LoVo (cell line): ENCODE data around the gene FBXW11.
"Not testable (repeated sequence)": the region's sequence is repeated elsewhere in the genome, so short reads cannot be mapped to it uniquely, and the experiment has no call there.

ENCODE experiments used
- DNase-seq: peaks from one replicate; pipeline ENCODE4 v3.0.0-alpha.2; 2016; ENCODE audit warnings: low spot score

The FBXW11 gene

DNA sequence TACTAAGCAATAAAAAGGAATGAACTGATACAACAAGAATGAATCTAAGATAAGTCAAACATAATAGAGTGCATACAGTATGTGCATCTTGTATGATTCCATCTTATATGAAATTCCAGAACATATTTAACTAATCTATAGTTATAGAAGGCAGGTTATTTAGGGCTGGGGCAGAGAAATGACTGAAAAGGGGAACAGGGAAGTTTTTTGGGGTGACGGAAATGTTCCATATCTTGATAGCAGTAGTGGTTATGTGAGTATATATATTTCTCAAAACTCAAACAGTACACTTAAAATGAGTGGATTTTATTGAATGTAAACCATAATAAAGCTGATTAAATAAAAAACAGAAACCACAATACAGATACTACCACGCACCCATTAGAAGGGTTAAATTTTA, 24.6 kb downstream of the FBXW11 start:
- no peak for DNase-seq

DNA sequence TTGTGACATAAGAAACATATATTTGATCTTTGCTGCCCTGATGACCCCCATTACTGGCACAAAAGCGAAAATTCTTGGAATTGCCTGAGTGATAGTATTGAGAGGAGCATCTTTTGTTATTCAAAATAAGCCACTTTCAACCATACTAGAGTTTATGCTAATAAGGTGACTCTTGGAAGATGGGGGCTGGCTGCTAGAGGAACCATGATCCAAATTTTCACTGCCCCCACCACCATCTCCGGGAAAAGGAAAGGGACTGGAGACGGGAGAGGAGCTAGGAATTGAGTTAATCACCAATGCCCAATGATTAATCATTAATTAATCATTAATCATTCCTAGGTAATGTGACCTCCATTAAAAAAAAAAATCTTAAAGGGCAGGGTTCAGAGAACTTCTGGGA, 25.6 kb downstream of the FBXW11 start:
- DNase-seq, result no peak

DNA sequence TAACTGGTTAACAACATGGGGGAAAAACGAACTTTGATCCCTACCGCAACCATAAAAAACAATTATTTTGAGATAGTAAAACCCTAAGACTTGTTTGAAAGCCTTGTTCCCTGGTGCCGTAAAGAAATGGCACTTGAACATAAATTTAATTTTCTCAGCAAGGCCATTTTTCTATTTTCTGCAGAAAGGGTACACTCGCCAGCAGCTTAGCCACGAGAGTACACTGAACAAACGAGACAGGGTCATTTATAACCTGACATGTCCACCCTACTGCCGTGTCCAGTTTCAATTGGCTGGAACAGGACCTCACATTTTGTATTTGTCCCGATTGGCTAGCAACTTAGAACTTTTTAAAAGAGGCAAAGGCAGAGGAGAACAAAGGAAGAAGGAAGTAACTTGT, 26.8 kb downstream of the FBXW11 start:
- no peak for DNase-seq

DNA sequence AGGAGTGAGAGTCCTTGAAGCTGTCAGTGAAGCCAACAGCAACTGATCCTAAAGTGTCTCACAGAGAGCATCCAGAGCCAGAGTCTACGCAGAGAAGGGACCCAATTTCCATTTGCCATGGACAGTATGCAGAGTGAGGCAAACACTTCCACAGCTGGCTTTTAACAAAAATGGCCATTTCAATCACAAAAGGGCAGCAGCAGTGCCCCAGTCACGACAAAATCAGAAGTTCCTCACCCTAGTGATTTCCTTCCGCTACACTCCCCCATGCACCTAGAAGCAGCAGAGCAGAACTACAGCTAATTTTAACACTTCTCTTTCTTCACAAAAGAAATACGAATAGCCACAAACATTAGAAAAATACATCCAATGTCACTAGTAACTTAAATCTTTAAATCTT, 27.9 kb downstream of the FBXW11 start:
- no peak for DNase-seq

DNA sequence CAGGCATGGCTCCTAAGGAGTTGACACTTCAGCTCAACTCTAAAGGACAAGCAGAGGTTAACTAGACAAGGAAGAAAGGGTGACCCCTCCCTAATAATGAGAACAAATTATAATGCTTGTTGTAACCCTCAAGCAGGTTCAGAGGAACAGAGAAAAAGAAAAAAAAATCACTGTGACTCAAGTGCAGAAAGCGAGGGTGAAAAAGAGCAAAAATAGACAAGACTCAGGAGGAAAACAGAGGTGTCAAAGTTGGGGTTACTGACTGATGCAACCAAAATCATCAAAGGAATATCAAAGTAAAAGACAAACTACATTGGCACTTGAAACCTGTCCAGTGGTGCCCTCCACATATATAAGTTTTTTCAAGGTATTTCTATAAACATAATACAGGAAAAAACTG, 28.4 kb downstream of the FBXW11 start:
- no peak for DNase-seq

DNA sequence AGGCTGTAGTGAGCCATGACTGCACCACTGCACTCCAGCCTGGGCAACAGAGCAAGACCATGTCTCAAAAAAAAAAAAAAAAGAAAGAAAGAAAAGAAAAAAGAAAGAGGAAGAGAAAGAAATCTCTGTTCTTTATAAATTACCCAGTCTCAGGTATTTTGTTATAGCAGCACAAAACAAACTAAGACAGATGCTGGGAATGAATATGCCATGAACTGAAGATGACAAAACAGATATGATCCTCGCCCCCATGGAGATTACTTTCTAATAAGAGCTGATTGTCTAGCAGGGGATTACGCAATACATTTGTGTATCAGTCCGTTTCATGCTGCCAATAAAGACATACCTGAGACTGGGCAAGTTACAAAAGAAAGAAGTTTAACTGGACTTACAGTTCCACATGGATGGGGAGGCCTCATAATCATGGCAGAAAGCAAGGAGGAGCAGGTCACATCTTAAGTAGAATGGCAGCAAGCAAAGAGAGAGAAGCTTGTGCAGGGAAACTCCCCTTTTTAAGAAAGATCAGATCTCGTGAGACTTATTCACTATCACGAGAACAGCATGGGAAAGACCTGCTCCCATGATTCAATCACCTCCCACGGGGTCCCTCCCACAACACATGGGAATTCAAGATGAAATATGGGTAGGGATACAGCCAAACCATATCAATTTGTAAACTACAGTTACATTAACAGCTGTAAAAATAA, 29.0 kb downstream of the FBXW11 start:
- DNase-seq, result not testable (repeated sequence)

DNA sequence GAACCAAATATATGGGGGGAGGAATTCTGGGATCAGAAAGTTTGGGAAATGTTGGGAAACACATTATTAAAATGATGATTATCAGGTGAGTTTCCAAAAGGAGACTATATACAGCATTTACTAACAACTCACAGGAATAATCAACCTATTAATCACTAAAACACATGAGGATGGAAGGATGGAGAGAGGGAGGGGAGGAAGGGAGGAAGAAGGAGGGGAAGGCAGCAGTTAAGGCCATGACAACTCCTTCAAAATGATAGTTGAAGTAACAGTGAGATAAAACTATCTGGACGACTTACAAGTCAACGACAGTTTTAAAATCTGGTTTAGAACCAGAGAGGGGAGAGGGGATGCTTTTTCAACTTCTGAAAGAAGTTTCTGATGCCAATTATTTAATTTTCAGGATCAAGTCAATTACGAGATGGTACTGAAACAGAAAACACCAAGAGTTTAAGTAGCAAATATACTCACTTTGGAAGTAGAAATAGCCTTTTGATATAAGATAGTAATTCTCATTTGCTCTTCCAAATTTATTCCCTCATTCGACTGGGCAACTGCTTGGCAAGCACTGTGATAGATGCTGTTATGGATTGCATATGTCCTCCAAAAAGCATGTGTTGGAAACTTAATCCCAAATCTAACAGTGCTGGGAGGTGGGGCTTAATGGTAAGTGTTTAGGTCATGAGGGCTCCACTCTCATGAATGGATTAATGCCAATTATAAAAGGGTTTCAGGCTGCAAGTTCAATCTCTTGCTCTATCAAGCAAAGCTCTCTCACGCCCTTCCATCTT, 30.4 kb downstream of the FBXW11 start:
- DNase-seq, result no peak

DNA sequence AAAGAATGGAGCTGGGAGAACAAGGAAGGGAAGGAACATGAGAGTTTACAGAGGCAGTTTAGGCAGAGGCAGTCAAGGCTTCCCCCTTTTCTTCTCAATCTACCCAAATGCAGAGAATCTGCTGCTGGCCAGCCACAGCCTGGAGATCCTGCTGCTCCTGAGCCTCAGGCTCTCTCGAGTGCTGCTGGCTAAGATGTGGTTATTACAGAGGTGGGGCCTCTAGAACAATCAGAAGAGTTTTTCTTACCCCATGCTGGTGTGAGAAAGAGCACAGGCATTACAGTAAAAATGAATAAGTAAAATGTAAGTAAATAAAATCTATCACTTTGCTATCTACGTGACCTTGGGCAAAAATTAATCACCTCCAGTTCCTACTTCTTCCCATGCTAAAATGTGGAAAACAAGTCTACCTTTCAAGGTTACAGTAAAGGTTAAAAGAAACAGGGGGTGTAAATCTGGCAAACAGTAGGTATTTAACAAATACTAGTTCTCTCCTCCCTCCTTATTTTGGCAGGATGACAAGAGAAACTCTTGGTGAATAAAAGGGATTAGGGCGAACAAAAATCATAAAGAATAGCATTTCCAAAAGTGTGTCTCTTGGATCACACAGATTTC, 31.1 kb downstream of the FBXW11 start:
- DNase-seq, result no peak

DNA sequence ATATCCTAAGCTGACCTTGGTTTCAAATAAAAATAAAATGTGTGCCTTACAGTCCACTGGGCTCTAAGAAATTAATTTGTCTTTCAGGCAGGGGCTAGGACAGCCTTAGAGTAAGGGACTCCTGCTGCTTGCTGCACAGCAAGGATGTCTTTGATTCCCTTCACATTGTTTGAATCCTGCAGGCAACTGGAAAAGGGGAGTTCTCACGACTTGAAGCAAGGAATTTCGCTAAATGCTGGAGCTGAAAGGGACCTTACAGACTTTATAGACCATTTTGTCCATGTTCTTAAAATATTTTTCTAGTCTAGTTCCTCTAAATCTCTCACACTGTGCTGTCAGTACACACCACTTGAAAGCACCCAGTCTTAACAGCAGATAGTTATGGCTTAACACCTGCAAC, 35.6 kb downstream of the FBXW11 start:
- DNase-seq, result no peak

DNA sequence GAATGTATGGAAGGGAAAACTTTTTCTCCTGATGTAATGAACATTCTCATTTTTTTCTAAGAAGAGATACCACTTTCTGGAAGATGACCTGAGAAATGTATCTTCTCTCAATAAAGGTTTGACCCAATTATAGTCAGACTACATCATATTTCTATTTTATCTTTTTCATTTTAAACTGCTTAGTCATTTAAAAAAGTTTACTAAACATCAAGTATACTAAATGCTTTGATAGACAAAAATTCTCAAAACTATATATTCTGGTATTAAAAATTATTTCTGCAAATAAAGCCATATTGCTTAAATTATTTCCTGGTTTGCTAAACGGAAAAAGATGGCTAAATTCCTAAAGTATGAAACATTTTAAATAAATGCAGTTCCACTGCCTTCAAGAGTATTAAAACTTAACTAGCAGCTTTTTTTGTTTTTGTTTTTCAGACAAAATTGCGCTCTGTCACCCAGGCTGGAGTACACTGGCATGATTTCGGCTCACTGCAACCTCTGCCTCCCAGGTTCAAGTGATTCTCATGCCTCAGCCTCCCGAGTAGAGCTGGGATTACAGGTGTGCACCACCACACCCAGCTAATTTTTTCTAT, 37.1 kb downstream of the FBXW11 start:
- DNase-seq, result no peak

DNA sequence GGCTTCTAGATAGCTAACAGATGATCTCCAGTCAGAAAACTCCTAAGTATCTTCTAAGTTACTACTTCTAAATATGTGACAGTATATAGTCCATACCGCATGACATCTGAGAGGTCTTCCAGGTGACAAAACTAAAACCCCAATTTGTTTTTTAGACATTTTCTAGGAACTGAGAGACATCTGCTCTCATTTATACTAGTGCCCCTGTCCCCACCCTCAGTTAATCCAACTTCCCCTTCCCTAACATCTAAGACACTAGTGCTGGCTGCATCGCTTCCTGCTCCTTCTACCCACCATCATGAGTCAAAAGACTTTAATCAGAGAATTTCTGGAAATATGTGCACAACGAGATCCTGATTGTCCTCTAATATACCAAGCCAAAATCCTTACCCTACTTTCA, 37.9 kb downstream of the FBXW11 start:
- DNase-seq, result no peak

DNA sequence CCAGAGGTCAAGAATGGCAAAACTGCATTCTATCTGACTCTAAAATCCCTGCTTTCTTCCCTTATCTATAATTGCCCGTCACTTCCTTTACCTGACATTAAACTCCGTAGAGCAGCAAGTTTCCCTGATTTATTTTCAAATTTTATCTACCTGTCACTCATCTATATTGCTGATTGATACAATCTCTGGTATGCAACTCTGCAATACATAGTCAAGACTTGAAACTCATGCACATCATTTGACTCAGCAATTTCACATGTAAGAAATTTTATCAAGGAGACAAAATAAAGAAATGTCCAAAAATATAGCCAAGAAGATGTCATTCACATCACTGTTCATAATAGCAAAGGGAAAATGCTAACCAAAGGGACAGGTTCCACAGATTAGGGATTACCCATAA, 39.5 kb downstream of the FBXW11 start:
- DNase-seq, result no peak

DNA sequence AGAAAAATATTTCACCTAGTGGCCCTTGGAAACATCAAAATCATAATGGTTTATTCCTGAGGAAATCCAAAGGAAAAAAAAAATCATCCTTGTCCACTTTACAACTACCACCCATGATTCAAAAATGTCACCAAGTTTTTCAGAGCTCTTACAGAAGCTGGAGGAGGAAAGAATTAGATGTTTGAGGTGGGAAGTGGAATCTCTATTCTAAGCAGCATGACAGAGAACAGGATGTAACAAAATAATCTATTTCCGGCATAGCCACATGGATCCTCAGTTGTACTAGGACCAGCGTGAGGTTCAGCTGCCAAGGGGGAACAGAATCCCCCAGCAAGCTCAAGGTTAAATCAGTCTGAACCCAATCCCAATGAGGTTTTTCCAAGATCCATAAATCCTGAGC, 40.2 kb downstream of the FBXW11 start:
- DNase-seq, result no peak

DNA sequence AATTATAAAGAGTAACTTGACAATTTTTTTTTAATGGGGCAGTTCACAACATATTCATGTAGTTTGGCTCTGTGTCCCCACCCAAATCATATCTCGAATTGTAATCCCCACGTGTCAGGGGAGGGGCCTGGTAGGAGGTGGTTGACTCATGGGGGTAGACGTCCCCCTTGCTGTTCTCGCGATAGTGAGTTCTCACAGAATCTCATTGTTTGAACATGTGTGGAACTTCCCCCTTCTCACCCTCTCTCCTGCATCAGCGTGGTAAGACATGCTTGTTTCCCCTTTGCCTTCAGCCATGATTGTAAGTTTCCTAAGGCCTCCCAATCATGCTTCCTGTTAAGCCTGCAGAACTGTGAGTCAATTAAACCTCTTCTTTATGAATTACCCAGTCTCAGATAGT, 40.7 kb downstream of the FBXW11 start:
- no peak for DNase-seq

DNA sequence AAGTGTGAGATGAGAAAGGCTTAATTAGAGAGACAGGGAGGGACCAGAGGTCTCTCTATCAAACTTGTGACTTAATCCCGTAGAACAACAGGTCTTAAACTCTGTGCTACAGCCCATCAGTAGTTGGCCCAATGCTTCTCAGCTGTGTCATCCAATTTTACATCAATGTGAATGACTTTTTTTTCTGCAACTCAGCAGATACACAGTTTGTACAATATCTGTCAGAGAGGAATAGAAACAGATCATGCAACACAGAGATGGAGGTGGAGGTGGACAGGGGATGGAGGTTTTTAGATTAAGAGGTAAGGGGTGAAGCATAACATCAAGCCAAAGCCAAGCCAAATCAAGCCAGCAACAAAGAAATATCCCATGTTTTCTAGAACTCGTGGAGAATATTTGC, 43.0 kb downstream of the FBXW11 start:
- no peak for DNase-seq

DNA sequence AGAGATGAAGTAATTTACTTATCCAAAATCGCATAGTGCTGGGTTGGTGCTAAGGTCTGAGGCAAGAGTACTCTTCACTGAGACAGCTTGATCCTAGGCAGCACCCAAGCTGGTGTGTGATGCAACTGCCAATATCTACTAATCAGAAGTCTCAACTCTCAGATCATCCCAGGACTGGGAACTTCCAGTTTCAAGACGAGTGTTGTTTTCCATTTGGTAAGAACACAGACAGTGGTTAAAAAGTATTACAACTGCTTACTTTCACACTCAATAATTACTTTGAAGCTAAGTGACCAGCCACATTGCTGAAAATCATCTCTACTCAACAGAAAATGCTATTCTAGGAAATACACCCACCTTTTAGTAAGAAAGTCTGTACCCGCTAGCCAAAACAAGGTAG, 45.3 kb downstream of the FBXW11 start:
- no peak for DNase-seq

DNA sequence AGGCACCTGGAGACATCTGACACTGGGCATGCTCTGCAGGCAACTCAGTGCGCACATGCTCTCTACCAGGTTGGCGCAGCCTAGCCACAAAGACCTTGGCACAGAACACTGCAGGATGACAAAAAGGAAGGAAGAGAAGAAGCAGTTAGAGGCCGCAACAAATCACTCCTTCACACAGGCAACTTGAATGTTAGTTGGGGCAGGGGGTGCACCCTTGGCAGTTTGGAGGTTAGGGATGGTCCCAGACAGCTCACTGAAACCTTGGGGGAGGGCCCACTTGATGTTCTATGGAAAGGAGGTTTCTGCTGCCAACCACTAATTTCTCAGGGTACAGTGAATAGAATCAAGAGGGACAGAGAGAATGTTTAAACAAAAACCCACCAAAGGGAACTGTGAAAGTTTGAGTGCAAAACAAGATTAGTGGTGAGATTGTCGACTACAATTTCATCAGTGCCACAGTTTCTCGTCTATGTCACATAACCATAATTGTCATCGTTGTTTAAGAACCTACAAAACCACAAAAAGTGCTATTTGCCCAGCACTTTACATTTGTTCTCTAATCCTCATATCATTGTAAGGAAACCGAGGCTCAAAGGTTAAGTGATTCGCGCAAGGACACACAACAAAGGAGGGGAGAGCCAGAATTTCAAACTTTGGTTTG, 48.7 kb downstream of the FBXW11 start:
- DNase-seq, result no peak

DNA sequence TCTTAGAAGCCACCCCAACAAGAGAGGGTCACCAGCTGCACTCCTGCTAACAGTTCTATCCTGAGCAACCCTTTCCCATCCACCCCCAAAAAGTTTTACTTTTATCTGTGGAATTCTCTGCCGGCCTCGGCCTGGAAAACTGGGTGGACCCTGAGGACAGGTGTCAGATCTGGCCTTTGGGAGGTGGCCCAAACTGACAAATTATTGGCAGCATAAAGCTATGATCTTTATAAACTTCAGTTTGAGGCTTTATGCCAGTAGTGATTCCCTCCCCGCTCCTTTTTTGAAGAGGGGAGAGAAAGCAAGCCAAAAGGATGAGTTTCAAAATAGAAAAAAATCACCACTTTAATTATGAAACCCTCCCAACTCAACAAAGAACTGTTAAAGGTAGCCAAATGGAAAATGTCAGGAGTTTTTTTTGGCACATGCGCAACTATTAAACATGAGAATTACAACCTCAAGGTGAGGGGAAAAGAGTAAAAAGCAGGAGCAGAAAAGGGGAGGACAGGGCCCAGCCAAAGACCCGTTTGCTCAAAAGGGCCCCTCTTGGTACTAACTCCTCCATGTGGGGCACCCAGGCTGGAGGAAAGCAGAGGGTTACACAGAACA, 49.4 kb downstream of the FBXW11 start:
- no peak for DNase-seq

DNA sequence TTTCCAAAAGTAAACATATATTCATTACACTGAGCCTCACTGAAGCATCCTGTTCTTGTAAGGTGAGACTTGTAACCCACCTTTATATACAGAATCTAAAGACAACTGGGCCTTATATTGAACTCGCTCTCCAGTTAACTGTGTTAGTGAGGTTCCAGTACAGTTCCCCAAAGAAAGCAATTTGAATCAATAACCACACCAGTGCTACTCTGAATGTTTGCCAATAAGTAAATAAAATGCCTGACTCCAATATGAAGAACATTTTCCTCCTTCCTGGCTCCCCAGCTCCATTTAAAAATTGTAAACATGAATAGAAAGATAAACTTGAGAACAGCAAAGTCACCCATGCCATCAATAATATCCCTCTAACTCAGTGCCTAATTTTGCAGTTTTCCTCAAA, 50.1 kb downstream of the FBXW11 start:
- no peak for DNase-seq

DNA sequence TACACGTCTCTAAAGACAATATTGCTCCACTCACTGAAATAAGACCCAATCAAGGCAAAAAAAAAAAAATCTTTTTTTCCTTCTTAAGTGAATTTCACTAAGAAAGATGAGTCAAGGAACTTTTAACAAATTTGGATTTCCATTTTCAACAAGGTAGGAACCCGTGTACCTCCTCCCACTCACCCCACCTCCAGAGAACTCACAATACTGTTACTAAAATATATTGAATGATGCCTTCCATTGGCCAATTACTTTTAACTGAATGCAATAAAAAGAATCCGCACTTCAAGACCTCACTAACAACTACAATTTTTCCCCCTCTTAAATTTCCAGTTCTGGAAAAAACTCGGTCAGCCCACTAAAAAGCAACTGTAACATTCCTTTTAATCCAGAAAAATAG, 50.7 kb downstream of the FBXW11 start:
- no peak for DNase-seq

DNA sequence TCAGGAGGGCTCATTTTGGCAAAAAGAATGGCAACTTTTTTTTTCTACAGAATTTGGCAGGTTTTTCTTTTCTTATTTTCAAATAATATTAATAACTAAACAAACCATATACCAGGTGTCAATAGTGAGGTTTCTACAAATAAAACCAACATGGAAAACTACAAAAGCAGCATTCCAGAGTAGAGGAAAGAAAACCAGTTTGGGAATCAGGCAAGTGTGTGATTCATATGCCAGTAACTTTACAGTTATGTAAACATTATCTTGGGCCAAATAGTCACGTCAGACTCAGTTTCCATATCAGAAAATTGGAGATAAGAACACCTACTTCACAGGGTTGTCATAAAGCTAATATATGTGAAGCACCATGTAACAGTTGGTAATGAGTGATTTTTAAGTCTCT, 51.7 kb downstream of the FBXW11 start:
- DNase-seq, result peak; percentile 14
